ENCODE results near the gene IL20RB. TPM values are rescaled to one million over a fixed set of nuclear protein-coding genes. Genes with fewer than 3 reads are reported as not detected.

The IL20RB gene
- total and polyA plus RNA-seq, 2 donors (not counting 3 experiments of a cell fraction or from before 2014, with no cell fraction given): 0.79 to 1.6 TPM

DNA sequence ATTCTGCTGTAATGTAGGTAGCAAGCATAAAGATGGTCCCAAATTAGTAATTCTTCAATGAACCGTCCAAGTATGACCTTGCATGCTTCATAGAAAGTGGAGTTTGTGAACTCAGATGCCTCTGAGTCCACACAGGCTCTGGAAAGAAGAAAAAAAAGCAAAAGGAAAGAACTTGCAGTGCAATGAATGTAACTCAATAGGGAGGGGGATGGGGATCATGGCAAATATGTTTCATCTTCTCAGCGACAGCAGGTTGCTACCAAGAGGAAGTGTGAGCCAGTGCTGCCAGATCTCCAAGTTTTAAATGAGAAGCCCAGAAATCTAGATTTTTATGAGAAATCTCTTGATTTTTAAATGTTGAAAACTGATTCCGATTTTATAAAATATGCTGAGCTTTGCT lies 50.3 kb downstream of the IL20RB start:
- Histone ChIP-seq H3K4me1 (ENCODE audit: control insufficient read depth, extremely low read depth, insufficient read depth, low read length) (no peaks in the 10 kb centered on the region), H3K36me3 (ENCODE audit: control insufficient read depth in 2 of 2, extremely low read depth in 1 of 2, insufficient read depth in 2 of 2, low read length in 2 of 2) (no peaks in the 10 kb centered on the region), H3K27me3 (ENCODE audit: control insufficient read depth in 2 of 2, insufficient read depth in 2 of 2, low read length in 2 of 2) (no peaks in the 10 kb centered on the region), H3K9me3 (replicated peaks; ENCODE audit: control insufficient read depth, insufficient read depth, low read length) (no peaks in the 10 kb centered on the region), H3K9me1 (replicated peaks; ENCODE audit: control insufficient read depth, extremely low read depth, insufficient read depth, low read length) (no peaks in the 10 kb centered on the region), H4K20me1 (replicated peaks; ENCODE audit: control insufficient read depth, extremely low read depth, insufficient read depth, low read length) (no peaks in the 10 kb centered on the region), H3K27ac (ENCODE audit: insufficient read depth, low read depth, low read length) (no peak overlapping the region), H3K9ac (replicated peaks; ENCODE audit: extremely low read depth, insufficient read depth, low read length) (no peak overlapping the region), H3K4me2 (ENCODE audit: insufficient read depth, low read length) (no peak overlapping the region), H3K79me2 (ENCODE audit: control insufficient read depth, insufficient read depth, low read length) (no peaks in the 10 kb centered on the region), H2AFZ (ENCODE audit: low read depth, low read length) (no peak overlapping the region), H3K4me3 (replicated peaks in 1 of 3; ENCODE audit: insufficient read depth in 1 of 3, low read depth in 1 of 3, low read length in 3 of 3) (no peak overlapping the region)
- CTCF ChIA-PET: interaction anchor here (1.0 kb wide), 1 partner anchor 249 kb away, joined by 3 read pairs; no protein-coding TSS in a partner anchor
- FAIRE-seq (peak; percentile 24), DNase-seq (ENCODE audit: low read depth, low spot score) (no peak)
- dilution Hi-C loops (cut with MboI; ENCODE audit: extremely low pct_ligation_motif_present, low sequenced_read_pairs): no loop called here
- POLR2A ChIA-PET: no interaction called here
- TF ChIP-seq POLR2A (IDR thresholded peaks at IDR 0.05; ENCODE audit: low read depth, low read length) (no peak), GATA2 (IDR thresholded peaks at IDR 0.05; ENCODE audit: insufficient read depth, insufficient read length, low read depth, low read length) (no peak), POLR2AphosphoS5 (IDR thresholded peaks at IDR 0.05; ENCODE audit: insufficient read depth, low read depth, low read length) (no peak), EZH2 (IDR thresholded peaks at IDR 0.05; ENCODE audit: borderline replicate concordance, low read depth, low read length, severe bottlenecking) (no peak), MYC (IDR thresholded peaks at IDR 0.05; ENCODE audit: low read depth, low read length) (no peak), FOS (IDR thresholded peaks at IDR 0.05; ENCODE audit: borderline replicate concordance, insufficient read depth, low read length) (no peak), JUN (IDR thresholded peaks at IDR 0.05; ENCODE audit: borderline replicate concordance, insufficient read depth, insufficient read length, low read depth) (no peak), MAX (IDR thresholded peaks at IDR 0.05; ENCODE audit: insufficient read depth, insufficient read length) (no peak), CTCF (IDR thresholded peaks at IDR 0.05; ENCODE audit: extremely low read depth in 1 of 2, insufficient read depth in 1 of 2, low read depth in 1 of 2, low read length in 2 of 2) (no peak)
- BruUV-seq (replicated peaks): no TSS peak
- intact Hi-C loops (cut with micrococcal nuclease): no loop called here

All from endothelial cell of umbilical vein (primary cell).